NT2/D1 (cell line): ENCODE measurements around the gene RSPRY1.

Experiments used
- YY1 ChIP-seq: IDR thresholded peaks from 2 replicates; pipeline ENCODE4 v1.6.1; 2011; ENCODE audit not compliant: insufficient read length, insufficient read depth
- ZNF274 ChIP-seq: IDR thresholded peaks from 2 replicates; pipeline ENCODE4 v1.6.1; 2011; ENCODE audit warnings: mild to moderate bottlenecking, low read depth, low read length

DNA sequence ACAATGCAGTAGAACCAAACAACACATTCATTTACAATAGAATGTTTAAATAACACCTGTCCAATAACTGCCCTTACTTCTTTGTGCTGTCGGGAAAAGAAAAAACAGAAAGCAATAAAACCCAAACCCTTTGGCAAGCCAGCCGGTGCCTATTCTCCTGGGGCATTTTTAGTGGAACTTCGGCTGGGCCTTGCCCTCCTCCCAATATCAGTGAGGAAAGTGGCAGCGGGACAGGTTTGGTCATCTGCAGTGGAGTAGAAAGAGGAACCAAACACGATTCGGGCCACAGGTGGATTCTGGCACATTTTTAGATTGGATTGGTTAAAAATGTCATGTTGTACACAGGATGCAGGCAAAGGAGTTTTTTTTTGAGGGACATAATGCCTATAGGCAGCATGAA, 32.3 kb upstream of the RSPRY1 start:
- TF ChIP-seq YY1: no peak
- no peak for TF ChIP-seq ZNF274
